Pancreas (tissue), 10 donors: Measurements from ENCODE around the gene CARS2. TPM values are rescaled to one million over a fixed set of nuclear protein-coding genes. Genes with fewer than 3 reads are reported as not detected.
"Not testable (repeated sequence)": the region's sequence is repeated elsewhere in the genome, so short reads cannot be mapped to it uniquely, and the experiment has no call there.

ENCODE experiments used
- ATAC-seq, 4 donors: fragments of 200-7000 bp; cut with Tn5 transposase; one replicate each; pipeline versions ENCODE4 v1.8.0 to v1.9.1; 2020; ENCODE audit warnings: mild to moderate bottlenecking in 4 of 4, moderate library complexity in 4 of 4
- DNase-seq, 6 donors: peaks; one replicate each; pipeline ENCODE4 v3.0.0-alpha.2; 2020
- FAIRE-seq: peaks from 2 replicates; lab custom pipeline; 2012; peaks lifted over from hg19 to GRCh38; lab: Jason Lieb, UNC
- H3K27ac ChIP-seq, 4 donors: fragments of 200-600 bp; sonication (generic); 1 replicate in 3 of 4; 2 replicates in 1 of 4; pipeline versions ENCODE4 v1.5.0 to v1.8.0; 2020
- H3K27me3 ChIP-seq, 4 donors: fragments of 200-600 bp; one replicate each; pipeline ENCODE4 v1.8.0; 2021
- H3K36me3 ChIP-seq, 3 donors: fragments of 200-600 bp; sonication (generic) in 1 of 3; one replicate each; pipeline versions ENCODE4 v1.5.0 to v1.8.0; 2020 to 2021
- H3K4me1 ChIP-seq, 3 donors: fragments of 200-600 bp; one replicate each; pipeline ENCODE4 v1.8.0; 2021
- H3K4me3 ChIP-seq, 4 donors: fragments of 200-600 bp; sonication (generic) in 2 of 4; one replicate each; pipeline versions ENCODE4 v1.5.0 to v1.8.0; 2020 to 2021
- H3K9me3 ChIP-seq, 4 donors: fragments of 200-600 bp; one replicate each; pipeline ENCODE4 v1.8.0; 2021
- WGBS, 2 donors: extraction: QIAGEN DNeasy Blood & Tissue Kit; methylation state at CpG; one replicate each; pipeline ENCODE4 v1.1.7; 2013; 5-methylcytosine and 5-hydroxymethylcytosine counted together
- intact Hi-C, 3 donors: fragments of 100-400 bp; cut with DNase I; formaldehyde crosslinking; loops; one replicate each; pipeline versions ENCODE4 v1.11.1 to v1.14.2; 2022
- polyA plus RNA-seq, 2 donors: library from polyadenylated mRNA; stranded (reverse); fragments of 200-250 nt; gene quantifications; one replicate each; pipeline ENCODE4 v1.2.3, GENCODE V29; 2013
- total RNA-seq, 6 donors: library from RNA; stranded (reverse); fragmentation: NEBNext Ultra II Directional in 4 of 6; extraction: Animal tissue kit (Norgen Biotek cat#: 25700) in 4 of 6; gene quantifications; one replicate each; pipeline versions ENCODE4 v1.2.1 to v1.2.4, GENCODE V29; 2021 to 2023
- TF ChIP-seq, protein P1 (sequence below), 4 donors: fragments of 200-600 bp; sonication (generic) in 3 of 4; IDR thresholded peaks; one replicate each; pipeline versions ENCODE4 v1.5.0 to v1.8.0; 2021; ENCODE audit warnings: antibody characterized with exemption in 4 of 4
- donor health status: healthy with polysubstance abuse.
- donor health status: DM: no; HTN: no; CAD: no; lungs with moderate emphysema.
- donor health status: DM: no; HTN: no; CAD: no.
- donor health status: control.
- donor health status: control.
- donor health status: Bipolar disorder and iron deficiency.
- donor health status: DM: yes; HTN: yes; CAD: no.
- donor health status: DM: no; HTN: no; CAD: no.
- donor health status: DM: no; HTN: no; CAD: no.
- donor health status: DM: yes; HTN: yes; CAD: no.

The CARS2 gene
- total and polyA plus RNA-seq, 8 donors, result 18.2 to 98.7 (median 23.7) TPM

DNA sequence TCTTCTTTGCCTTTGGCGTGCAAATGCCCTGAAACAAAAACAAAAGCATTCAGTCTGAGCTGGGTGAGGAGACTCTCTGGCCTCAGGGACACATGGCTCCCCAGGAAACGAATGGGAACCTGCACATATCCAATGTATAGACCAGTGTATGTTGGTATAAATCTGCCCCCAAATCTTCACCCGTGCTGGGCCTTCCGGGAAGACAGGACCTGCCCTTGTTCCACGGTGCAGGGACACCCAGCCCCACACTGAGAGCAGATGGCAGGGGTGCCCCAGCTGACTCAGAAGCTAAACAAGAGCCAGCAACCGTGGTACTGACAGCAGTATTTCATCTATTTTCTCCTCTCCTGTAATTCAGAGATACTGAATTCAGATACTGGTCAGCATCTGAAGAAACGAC is 42.4 kb downstream of the CARS2 start:
- FAIRE-seq, result no peak

DNA sequence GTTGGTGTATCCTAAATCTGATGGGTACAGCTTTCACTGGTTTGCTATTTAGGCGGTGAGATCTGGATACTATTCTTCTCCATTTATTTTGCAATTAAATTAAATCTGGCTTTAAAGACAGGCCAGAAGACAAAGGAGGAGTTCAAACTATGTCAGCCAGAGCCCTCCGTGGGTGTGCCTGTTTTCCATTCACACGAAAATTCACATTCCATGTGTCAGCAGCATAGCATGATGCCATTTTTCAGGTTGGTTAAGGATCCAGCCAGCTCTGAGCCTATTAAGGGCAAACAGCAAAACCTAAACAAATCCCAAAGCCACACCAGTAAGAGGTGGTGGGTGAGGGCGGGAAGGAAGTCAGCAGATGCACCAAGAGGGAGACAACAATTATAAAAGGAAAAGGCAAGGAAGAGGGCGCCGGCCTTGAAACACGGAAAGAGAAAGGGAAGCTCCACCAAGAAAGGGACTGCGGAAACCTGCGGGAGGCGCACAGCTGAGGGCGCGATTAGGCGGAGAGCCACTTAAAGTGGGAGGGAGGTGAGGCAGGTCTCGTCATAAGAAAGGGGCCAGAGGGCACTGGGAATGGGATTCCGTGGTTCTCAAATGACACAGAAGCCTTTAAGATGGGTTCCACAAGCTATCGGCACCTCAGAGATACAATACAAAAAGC is 43.0 kb downstream of the CARS2 start:
- DNase-seq, result no peak
- H3K4me3 ChIP-seq, result no peak overlapping the region
- FAIRE-seq, result no peak
- no peak overlapping the region for H3K27ac ChIP-seq
- TF ChIP-seq, protein P1, sequence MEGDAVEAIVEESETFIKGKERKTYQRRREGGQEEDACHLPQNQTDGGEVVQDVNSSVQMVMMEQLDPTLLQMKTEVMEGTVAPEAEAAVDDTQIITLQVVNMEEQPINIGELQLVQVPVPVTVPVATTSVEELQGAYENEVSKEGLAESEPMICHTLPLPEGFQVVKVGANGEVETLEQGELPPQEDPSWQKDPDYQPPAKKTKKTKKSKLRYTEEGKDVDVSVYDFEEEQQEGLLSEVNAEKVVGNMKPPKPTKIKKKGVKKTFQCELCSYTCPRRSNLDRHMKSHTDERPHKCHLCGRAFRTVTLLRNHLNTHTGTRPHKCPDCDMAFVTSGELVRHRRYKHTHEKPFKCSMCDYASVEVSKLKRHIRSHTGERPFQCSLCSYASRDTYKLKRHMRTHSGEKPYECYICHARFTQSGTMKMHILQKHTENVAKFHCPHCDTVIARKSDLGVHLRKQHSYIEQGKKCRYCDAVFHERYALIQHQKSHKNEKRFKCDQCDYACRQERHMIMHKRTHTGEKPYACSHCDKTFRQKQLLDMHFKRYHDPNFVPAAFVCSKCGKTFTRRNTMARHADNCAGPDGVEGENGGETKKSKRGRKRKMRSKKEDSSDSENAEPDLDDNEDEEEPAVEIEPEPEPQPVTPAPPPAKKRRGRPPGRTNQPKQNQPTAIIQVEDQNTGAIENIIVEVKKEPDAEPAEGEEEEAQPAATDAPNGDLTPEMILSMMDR (IDR thresholded peaks at IDR 0.05), result no peak
- no peaks in the 10 kb centered on the region for H3K9me3 ChIP-seq
- H3K36me3 ChIP-seq, result peaks cover 0 to 35% (median 11%) of the 10 kb centered on the region in 3 donors
- intact Hi-C loops, result no loop called here
- no peaks in the 10 kb centered on the region for H3K27me3 ChIP-seq
- H3K4me1 ChIP-seq, result no peaks in the 10 kb centered on the region
- ATAC-seq, result no peak
- WGBS, 2 donors, result 96 to 97% methylated on average over 16 of the region's 16 CpGs

More for the DNA sequence above, 42.4 kb downstream of the CARS2 start:
- Histone ChIP-seq H3K27me3 (no peaks in the 10 kb centered on the region), H3K4me3 (no peak overlapping the region), H3K4me1 (no peaks in the 10 kb centered on the region), H3K36me3 (peaks cover 0 to 35% (median 11%) of the 10 kb centered on the region in 3 donors), H3K27ac (no peak overlapping the region), H3K9me3 (no peaks in the 10 kb centered on the region)
- intact Hi-C loops, result no loop called here
- ATAC-seq (no peak), DNase-seq (no peak)
- TF ChIP-seq, protein P1 (IDR thresholded peaks at IDR 0.05), result no peak
- WGBS, 2 donors, result 76 to 79% methylated on average over 7 of the region's 7 CpGs

DNA sequence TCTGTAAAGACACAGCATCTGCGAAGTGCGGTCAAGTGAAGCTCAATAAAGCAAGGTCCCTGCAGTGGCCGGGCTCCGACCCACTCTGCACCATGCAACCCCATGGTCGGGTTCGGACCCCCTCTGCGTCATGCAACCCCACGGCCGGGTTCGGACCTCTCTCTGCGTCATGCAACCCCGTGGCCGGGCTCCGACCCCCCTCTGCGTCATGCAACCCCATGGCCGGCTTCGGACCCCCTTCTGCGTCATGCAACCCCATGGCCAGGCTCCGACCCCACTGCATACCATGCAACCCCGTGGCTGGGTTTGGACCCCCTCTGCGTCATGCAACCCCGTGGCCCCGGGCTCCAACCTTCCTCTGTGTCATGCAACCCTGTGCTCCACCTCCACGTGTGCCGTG is 43.8 kb downstream of the CARS2 start:
- no peaks in the 10 kb centered on the region for H3K27me3 ChIP-seq
- 98 to 99% methylated on average over 25 of the region's 25 CpGs for WGBS, 2 donors
- TF ChIP-seq, protein P1 (IDR thresholded peaks at IDR 0.05), result no peak
- peaks cover 0 to 32% (median 11%) of the 10 kb centered on the region in 3 donors for H3K36me3 ChIP-seq
- no peak overlapping the region for H3K4me3 ChIP-seq
- DNase-seq, result no peak
- H3K4me1 ChIP-seq, result no peaks in the 10 kb centered on the region
- ATAC-seq, result no peak
- no peaks in the 10 kb centered on the region for H3K9me3 ChIP-seq
- intact Hi-C loops, result no loop called here
- FAIRE-seq, result no peak
- H3K27ac ChIP-seq, result no peak overlapping the region

DNA sequence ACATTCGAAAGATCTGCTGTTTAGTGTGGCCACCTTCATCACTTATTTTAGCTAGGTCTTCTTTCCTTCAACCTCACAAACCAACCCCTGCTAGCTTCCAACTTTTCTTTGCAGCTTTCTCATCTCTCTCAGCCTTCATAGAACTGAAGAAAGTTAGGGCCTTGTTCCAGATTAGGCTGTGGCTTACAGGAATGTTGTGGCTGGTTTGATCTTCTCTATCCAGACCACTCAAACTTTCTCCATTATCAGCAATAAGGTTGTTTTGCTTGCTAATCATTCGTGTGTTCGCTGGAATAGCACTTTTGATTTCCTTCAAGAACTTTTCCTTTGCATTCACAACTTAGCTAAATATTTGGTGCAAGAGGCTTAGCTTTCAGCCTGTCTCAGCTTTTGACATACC is 44.7 kb downstream of the CARS2 start:
- FAIRE-seq (no peak), DNase-seq (no peak), ATAC-seq (no peak)
- Histone ChIP-seq H3K27me3 (no peaks in the 10 kb centered on the region), H3K36me3 (peaks cover 0 to 24% (median 8%) of the 10 kb centered on the region in 3 donors), H3K4me1 (no peaks in the 10 kb centered on the region), H3K9me3 (no peaks in the 10 kb centered on the region), H3K27ac (no peak overlapping the region), H3K4me3 (no peak overlapping the region)
- 97 to 98% methylated on average over 3 of the region's 3 CpGs for WGBS, 2 donors
- intact Hi-C loops, result no loop called here
- TF ChIP-seq, protein P1 (IDR thresholded peaks at IDR 0.05), result no peak

GRCh38 chr13:110658218-110658911 is 47.6 kb downstream of the CARS2 start:
- H3K4me1 ChIP-seq, H3K9me3 ChIP-seq, intact Hi-C loops, FAIRE-seq, H3K4me3 ChIP-seq, DNase-seq, H3K27me3 ChIP-seq, H3K27ac ChIP-seq: not testable (repeated sequence)
- 84% methylated on average over 6 of the region's 6 CpGs for WGBS, 2 donors
- peak in 2 of 4 donors; percentile 41 to 44 for ATAC-seq
- peaks cover 0 to 16% (median 0%) of the 10 kb centered on the region in 3 donors for H3K36me3 ChIP-seq
